Measurements from ENCODE around the gene TSPAN4.

The TSPAN4 gene

DNA sequence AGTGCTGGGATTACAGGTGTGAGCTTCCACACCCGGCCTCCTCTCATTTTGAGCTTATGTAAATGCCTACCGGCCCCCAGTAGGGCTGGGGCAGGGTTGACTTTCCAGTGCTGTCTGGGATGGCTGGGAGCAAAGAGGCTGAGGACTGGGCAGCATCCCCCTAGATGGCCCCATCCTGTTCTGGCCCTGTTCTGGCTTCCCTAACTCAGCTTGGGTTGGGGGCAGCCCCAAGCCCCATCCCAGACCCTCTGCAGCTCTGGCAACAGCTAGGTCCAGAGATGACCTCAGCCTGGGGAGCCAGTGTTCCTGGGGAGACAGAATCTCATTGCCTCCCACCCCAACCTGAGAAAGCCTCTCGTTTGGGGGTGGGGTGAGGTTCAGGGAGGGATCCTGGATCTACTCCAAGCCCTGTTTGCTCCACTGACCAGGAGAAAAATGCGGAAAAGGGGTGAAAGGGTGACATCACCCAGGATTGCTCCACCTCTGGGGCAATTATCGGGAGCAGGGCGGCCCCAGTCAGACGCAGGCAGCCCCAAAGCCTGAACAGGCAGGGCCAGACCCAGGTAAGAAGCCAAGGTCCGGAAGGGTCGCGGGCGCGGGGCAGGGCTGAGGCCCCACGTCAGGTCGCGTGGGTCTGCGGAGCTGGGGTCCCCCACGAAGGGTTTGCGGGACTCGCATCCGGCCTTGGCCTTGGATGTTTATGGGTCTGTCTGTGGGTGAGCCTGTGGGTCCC, 24.1 kb upstream of the TSPAN4 start, which contains the start of gene PNPLA2 (continued):
- TF ChIP-seq, protein P1, sequence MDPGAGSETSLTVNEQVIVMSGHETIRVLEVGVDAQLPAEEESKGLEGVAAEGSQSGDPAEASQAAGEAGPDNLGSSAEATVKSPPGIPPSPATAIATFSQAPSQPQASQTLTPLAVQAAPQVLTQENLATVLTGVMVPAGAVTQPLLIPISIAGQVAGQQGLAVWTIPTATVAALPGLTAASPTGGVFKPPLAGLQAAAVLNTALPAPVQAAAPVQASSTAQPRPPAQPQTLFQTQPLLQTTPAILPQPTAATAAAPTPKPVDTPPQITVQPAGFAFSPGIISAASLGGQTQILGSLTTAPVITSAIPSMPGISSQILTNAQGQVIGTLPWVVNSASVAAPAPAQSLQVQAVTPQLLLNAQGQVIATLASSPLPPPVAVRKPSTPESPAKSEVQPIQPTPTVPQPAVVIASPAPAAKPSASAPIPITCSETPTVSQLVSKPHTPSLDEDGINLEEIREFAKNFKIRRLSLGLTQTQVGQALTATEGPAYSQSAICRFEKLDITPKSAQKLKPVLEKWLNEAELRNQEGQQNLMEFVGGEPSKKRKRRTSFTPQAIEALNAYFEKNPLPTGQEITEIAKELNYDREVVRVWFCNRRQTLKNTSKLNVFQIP (CRISPR knock-in tag; IDR thresholded peaks at IDR 0.05; ENCODE audit: borderline replicate concordance, low read depth): no peak
- TF ChIP-seq CSDC2 (CRISPR knock-in tag; IDR thresholded peaks at IDR 0.05) (no peak), ISL1 (CRISPR knock-in tag; IDR thresholded peaks at IDR 0.05) (no peak), SNAI2 (CRISPR knock-in tag; IDR thresholded peaks at IDR 0.05) (no peak), RARB (CRISPR knock-in tag; IDR thresholded peaks at IDR 0.05) (no peak)
- TF ChIP-seq, protein P2, sequence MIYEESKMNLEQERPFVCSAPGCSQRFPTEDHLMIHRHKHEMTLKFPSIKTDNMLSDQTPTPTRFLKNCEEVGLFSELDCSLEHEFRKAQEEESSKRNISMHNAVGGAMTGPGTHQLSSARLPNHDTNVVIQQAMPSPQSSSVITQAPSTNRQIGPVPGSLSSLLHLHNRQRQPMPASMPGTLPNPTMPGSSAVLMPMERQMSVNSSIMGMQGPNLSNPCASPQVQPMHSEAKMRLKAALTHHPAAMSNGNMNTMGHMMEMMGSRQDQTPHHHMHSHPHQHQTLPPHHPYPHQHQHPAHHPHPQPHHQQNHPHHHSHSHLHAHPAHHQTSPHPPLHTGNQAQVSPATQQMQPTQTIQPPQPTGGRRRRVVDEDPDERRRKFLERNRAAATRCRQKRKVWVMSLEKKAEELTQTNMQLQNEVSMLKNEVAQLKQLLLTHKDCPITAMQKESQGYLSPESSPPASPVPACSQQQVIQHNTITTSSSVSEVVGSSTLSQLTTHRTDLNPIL (CRISPR knock-in tag; IDR thresholded peaks at IDR 0.05; ENCODE audit: low read depth): no peak

DNA sequence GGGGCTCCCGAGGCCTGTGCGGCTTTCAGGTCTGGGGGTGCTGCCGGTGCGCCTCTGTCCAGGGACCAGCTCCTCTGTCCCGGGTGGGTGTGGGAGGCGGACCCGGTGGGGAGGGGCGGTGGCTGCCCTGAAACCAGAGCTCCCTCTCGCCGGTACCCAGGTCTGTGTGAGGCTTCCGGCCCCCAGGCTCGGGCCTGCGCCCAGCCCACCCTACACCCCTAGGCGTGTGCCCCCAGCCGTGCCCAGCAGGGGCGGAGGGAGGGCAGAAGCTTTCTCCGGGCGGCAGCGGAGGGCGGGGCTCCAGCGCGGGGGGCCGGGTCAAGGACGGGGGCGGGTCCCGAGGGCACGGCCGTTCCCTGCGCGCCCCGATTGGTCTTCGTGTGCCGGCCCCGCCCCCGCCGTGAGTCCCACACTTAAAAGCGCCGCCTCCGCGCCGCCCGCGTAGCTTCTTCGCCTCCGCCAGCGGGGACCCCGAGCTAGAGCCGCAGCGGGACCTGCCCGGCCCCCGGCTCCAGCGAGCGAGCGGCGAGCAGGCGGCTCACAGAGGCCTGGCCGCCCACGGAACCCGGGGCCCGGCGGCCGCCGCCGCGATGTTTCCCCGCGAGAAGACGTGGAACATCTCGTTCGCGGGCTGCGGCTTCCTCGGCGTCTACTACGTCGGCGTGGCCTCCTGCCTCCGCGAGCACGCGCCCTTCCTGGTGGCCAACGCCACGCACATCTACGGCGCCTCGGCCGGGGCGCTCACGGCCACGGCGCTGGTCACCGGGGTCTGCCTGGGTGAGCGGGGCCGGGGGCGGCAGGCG, 23.3 kb upstream of the TSPAN4 start:
- TF ChIP-seq CSDC2 (CRISPR knock-in tag; IDR thresholded peaks at IDR 0.05): no peak
- 0 out of 2 replicates have a peak, but pooled peaks have one; percentile 33 for TF ChIP-seq ZFP3 (CRISPR knock-in tag; IDR thresholded peaks at IDR 0.05)
- ATAC-seq: peak; percentile 74

DNA sequence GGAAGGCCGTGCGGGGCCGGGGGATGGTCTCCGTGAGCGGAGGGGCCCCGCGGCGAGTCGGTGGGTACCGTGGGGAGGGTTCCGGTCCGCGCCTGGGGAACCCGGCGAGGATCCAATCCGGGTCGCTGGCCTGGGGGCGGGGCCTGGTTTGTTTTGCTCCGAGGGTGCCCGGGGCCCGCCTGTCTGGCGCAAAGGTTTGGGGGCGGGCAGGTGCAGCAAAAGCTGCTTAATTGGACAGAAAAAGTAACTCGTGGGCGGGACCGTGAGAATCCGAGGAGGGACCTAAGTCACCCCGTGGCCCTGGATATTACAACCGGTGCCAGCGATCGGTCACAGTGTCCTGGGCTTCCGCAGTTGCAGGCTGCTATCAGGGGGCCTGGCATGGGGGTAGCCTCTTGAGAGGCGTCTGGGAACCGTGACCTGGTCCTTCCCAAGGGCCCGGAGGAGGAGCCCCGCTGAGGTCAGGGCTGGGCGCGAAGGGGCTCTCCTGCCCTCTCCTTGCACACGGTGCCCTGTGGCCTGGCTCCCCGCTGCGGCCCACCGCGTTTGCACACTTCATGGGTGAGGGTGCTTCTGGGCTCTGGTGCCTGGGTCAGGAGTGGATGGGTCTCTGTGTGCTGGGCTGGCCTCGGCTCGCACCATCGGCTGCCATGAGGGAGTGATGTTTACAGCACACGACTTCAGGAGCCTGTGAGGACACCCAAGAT, 22.6 kb upstream of the TSPAN4 start:
- TF ChIP-seq ZNF565 (CRISPR knock-in tag; conservative IDR thresholded peaks at IDR 0.05; ENCODE audit: low read depth) (no peak), SNAI2 (CRISPR knock-in tag; IDR thresholded peaks at IDR 0.05) (no peak), OSR1 (CRISPR knock-in tag; IDR thresholded peaks at IDR 0.05) (no peak), BACH2 (CRISPR knock-in tag; IDR thresholded peaks at IDR 0.05; ENCODE audit: borderline replicate concordance) (no peak), ZNF8 (CRISPR knock-in tag; IDR thresholded peaks at IDR 0.05) (no peak), ISL1 (CRISPR knock-in tag; IDR thresholded peaks at IDR 0.05) (no peak), ZNF70 (CRISPR knock-in tag; IDR thresholded peaks at IDR 0.05) (no peak)
- TF ChIP-seq, protein P3, sequence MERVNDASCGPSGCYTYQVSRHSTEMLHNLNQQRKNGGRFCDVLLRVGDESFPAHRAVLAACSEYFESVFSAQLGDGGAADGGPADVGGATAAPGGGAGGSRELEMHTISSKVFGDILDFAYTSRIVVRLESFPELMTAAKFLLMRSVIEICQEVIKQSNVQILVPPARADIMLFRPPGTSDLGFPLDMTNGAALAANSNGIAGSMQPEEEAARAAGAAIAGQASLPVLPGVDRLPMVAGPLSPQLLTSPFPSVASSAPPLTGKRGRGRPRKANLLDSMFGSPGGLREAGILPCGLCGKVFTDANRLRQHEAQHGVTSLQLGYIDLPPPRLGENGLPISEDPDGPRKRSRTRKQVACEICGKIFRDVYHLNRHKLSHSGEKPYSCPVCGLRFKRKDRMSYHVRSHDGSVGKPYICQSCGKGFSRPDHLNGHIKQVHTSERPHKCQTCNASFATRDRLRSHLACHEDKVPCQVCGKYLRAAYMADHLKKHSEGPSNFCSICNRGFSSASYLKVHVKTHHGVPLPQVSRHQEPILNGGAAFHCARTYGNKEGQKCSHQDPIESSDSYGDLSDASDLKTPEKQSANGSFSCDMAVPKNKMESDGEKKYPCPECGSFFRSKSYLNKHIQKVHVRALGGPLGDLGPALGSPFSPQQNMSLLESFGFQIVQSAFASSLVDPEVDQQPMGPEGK (CRISPR knock-in tag; IDR thresholded peaks at IDR 0.05; ENCODE audit: borderline replicate concordance): no peak
- TF ChIP-seq, protein P4, sequence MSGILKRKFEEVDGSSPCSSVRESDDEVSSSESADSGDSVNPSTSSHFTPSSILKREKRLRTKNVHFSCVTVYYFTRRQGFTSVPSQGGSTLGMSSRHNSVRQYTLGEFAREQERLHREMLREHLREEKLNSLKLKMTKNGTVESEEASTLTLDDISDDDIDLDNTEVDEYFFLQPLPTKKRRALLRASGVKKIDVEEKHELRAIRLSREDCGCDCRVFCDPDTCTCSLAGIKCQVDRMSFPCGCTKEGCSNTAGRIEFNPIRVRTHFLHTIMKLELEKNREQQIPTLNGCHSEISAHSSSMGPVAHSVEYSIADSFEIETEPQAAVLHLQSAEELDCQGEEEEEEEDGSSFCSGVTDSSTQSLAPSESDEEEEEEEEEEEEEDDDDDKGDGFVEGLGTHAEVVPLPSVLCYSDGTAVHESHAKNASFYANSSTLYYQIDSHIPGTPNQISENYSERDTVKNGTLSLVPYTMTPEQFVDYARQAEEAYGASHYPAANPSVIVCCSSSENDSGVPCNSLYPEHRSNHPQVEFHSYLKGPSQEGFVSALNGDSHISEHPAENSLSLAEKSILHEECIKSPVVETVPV (CRISPR knock-in tag; IDR thresholded peaks at IDR 0.05): no peak
- ATAC-seq: peak; percentile 56

DNA sequence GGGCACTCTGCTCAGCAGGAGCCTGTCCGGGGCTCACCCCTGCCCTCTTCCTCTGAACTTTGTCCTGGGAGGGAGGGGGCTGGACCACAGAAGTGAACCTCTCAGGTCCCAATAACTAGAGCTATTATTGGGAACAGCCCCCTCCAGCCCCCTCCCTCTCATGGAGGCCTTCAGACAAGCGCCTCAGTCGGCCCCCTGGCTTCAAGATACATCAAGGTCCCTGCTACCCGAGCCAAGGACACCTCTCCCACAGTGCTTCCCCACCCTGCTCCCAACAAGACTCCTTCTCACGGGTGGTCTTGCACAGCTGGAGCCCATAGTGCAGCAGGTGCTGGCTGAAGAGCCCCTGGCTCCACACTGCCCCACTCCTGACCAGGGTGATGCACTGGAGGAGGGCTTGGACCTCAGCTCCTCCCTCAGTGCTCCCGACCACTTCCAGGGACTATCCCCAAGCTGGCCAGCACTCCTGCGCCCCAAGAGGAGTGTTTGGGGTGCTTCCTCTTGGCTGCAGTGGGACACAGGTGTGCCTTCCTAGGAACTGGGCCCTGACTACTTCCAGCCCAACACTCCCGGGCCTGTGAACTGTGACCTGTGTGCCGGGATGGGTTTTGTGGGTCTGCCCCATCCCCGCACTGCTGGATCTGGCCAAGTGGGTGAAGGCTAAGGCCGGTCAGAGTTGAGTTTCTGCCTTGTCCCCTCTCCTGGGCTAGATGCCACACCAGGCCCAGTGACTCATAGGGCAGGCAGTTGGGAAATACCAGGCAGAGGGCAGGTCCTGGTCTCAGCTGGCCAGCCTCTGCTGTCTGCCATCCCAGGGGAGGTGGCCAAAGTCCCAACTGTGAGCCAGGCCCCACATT, 21.8 kb upstream of the TSPAN4 start:
- ATAC-seq: peak; percentile 46
- no peak for TF ChIP-seq CSDC2 (CRISPR knock-in tag; IDR thresholded peaks at IDR 0.05)
- no peak for TF ChIP-seq ARNTL (CRISPR knock-in tag; IDR thresholded peaks at IDR 0.05; ENCODE audit: borderline replicate concordance, low read depth)
